Immature natural killer cell (primary cell): ENCODE data around the gene EEF1AKMT2. TPM values are rescaled to one million over a fixed set of nuclear protein-coding genes. Genes with fewer than 3 reads are reported as not detected.
"Not testable (repeated sequence)": the region's sequence is repeated elsewhere in the genome, so short reads cannot be mapped to it uniquely, and the experiment has no call there.

Experiments
- DNase-seq, 3 donors: peaks; one replicate each; pipeline ENCODE4 v3.0.0; 2022; ENCODE audit warnings: mixed read lengths in 1 of 3
- H3K27ac Mint-ChIP-seq, 6 donors: one replicate each; pipeline ENCODE4 v1.8.0; 2020; ENCODE audit warnings: mixed read lengths in 6 of 6, mild to moderate bottlenecking in 5 of 6, inconsistent platforms in 4 of 6, moderate library complexity in 3 of 6
- H3K27me3 Mint-ChIP-seq, 3 donors: one replicate each; pipeline ENCODE4 v1.8.0; 2020 to 2021; ENCODE audit warnings: low read depth in 3 of 3, mild to moderate bottlenecking in 3 of 3, mixed read lengths in 3 of 3, moderate library complexity in 3 of 3, inconsistent platforms in 1 of 3
- H3K36me3 Mint-ChIP-seq, 3 donors: one replicate each; pipeline ENCODE4 v1.8.0; 2020; ENCODE audit warnings: mixed read lengths in 3 of 3, inconsistent platforms in 2 of 3, mild to moderate bottlenecking in 2 of 3
- H3K4me1 Mint-ChIP-seq, 2 donors: one replicate each; pipeline ENCODE4 v1.8.0; 2020; ENCODE audit warnings: inconsistent platforms in 2 of 2, mild to moderate bottlenecking in 2 of 2, mixed read lengths in 2 of 2, moderate library complexity in 1 of 2
- H3K4me3 Mint-ChIP-seq, 5 donors: one replicate each; pipeline ENCODE4 v1.8.0; 2020; ENCODE audit warnings: mild to moderate bottlenecking in 5 of 5, mixed read lengths in 5 of 5, inconsistent platforms in 3 of 5, moderate library complexity in 3 of 5
- H3K9me3 Mint-ChIP-seq, 6 donors: one replicate each; pipeline ENCODE4 v1.8.0; 2020; ENCODE audit warnings: mild to moderate bottlenecking in 6 of 6, mixed read lengths in 6 of 6, inconsistent platforms in 4 of 6, moderate library complexity in 3 of 6
- polyA plus RNA-seq, 3 donors: library from polyadenylated mRNA; unstranded; fragments of 300-500 nt; fragmentation: Illumina TruSeq; gene quantifications; one replicate each; pipeline ENCODE4 v1.2.3, GENCODE V29; 2021

Gene EEF1AKMT2
- polyA plus RNA-seq, 3 donors from 2014 or later: 15.9 to 24.0 (median 18.5) TPM

GRCh38 chr10:124746992-124747391 is 44.7 kb downstream of the EEF1AKMT2 start:
- H3K27me3 Mint-ChIP-seq: peaks cover 8 to 20% (median 18%) of the 10 kb centered on the region in 3 donors
- H3K4me1 Mint-ChIP-seq: peaks cover 22 to 33% of the 10 kb centered on the region in 2 donors
- no peak for DNase-seq
- no peaks in the 10 kb centered on the region for H3K36me3 Mint-ChIP-seq
- no peaks in the 10 kb centered on the region for H3K9me3 Mint-ChIP-seq
- H3K27ac Mint-ChIP-seq: no peak overlapping the region
- H3K4me3 Mint-ChIP-seq: no peak overlapping the region

GRCh38 chr10:124746447-124746846 is 45.2 kb downstream of the EEF1AKMT2 start:
- not testable (repeated sequence) for H3K9me3 Mint-ChIP-seq, H3K36me3 Mint-ChIP-seq, DNase-seq, H3K27ac Mint-ChIP-seq, H3K4me3 Mint-ChIP-seq
- peaks cover 8 to 20% (median 20%) of the 10 kb centered on the region in 3 donors for H3K27me3 Mint-ChIP-seq
- H3K4me1 Mint-ChIP-seq: peaks cover 27 to 38% of the 10 kb centered on the region in 2 donors

- Mint-ChIP-seq H3K27me3 (peaks cover 12 to 27% (median 25%) of the 10 kb centered on the region in 3 donors), H3K27ac (peak overlapping the region; percentile 83 to 95 (median 88)), H3K4me1 (peaks cover 35 to 46% of the 10 kb centered on the region in 2 donors), H3K36me3 (no peaks in the 10 kb centered on the region), H3K9me3 (no peaks in the 10 kb centered on the region), H3K4me3 (peak overlapping the region; percentile 59 to 90 (median 86))
- DNase-seq: peak; percentile 52 to 70 (median 66)
These were observed 46.0 kb downstream of the EEF1AKMT2 start for GRCh38 chr10:124745673-124746072.

- Mint-ChIP-seq H3K4me3 (peak overlapping the region; percentile 75 to 90 (median 86)), H3K36me3 (no peaks in the 10 kb centered on the region), H3K27me3 (peaks cover 12 to 27% (median 25%) of the 10 kb centered on the region in 3 donors), H3K4me1 (peaks cover 39 to 50% of the 10 kb centered on the region in 2 donors), H3K27ac (peak overlapping the region; percentile 83 to 95 (median 88)), H3K9me3 (no peaks in the 10 kb centered on the region)
- DNase-seq: no peak
These were observed 46.4 kb downstream of the EEF1AKMT2 start for GRCh38 chr10:124745252-124745651.

GRCh38 chr10:124744102-124745050 is 47.3 kb downstream of the EEF1AKMT2 start, which contains the start of gene FAM53B:
FAM53B (minus strand) TSS chr10:124744378; CDS start chr10:124706713, 37,665 bp downstream.
- Mint-ChIP-seq H3K27ac (peak within 1 kb of the TSS; percentile 91 to 99 (median 98)), H3K9me3 (no peaks in the 10 kb centered on the region), H3K36me3 (no peaks in the 10 kb centered on the region), H3K4me3 (peak within 1 kb of the TSS; percentile 93 to 99 (median 96)), H3K4me1 (peaks cover 48 to 57% of the 10 kb centered on the region in 2 donors), H3K27me3 (peaks cover 13 to 29% (median 25%) of the 10 kb centered on the region in 3 donors)
- peak; percentile 86 to 88 (median 88) for DNase-seq

- DNase-seq: peak; percentile 43 to 51 (median 50)
- Mint-ChIP-seq H3K4me1 (peaks cover 54 to 60% of the 10 kb centered on the region in 2 donors), H3K27ac (peak overlapping the region; percentile 91 to 99 (median 98)), H3K4me3 (peak overlapping the region; percentile 93 to 99 (median 96)), H3K9me3 (no peaks in the 10 kb centered on the region), H3K27me3 (peaks cover 16 to 34% (median 27%) of the 10 kb centered on the region in 3 donors), H3K36me3 (no peaks in the 10 kb centered on the region)
These were observed 48.2 kb downstream of the EEF1AKMT2 start for GRCh38 chr10:124743191-124744101.

- H3K9me3 Mint-ChIP-seq: no peaks in the 10 kb centered on the region
- H3K27ac Mint-ChIP-seq: peak overlapping the region; percentile 95 to 99 (median 96)
- no peak for DNase-seq
- H3K4me3 Mint-ChIP-seq: peak overlapping the region; percentile 93 to 99 (median 96)
- peaks cover 62 to 68% of the 10 kb centered on the region in 2 donors for H3K4me1 Mint-ChIP-seq
- peaks cover 16 to 38% (median 32%) of the 10 kb centered on the region in 3 donors for H3K27me3 Mint-ChIP-seq
- H3K36me3 Mint-ChIP-seq: no peaks in the 10 kb centered on the region
These were observed 49.1 kb downstream of the EEF1AKMT2 start for GRCh38 chr10:124742413-124743190.

GRCh38 chr10:124741922-124742412 is 49.7 kb downstream of the EEF1AKMT2 start:
- H3K4me1 Mint-ChIP-seq: peaks cover 69 to 74% of the 10 kb centered on the region in 2 donors
- peak overlapping the region; percentile 93 to 99 (median 96) for H3K4me3 Mint-ChIP-seq
- H3K9me3 Mint-ChIP-seq: no peaks in the 10 kb centered on the region
- H3K27me3 Mint-ChIP-seq: peaks cover 16 to 40% (median 32%) of the 10 kb centered on the region in 3 donors
- H3K27ac Mint-ChIP-seq: peak overlapping the region; percentile 95 to 99 (median 96)
- H3K36me3 Mint-ChIP-seq: no peaks in the 10 kb centered on the region
- no peak for DNase-seq

- peak overlapping the region; percentile 95 to 99 (median 96) for H3K27ac Mint-ChIP-seq
- H3K9me3 Mint-ChIP-seq: no peaks in the 10 kb centered on the region
- peaks cover 74 to 80% of the 10 kb centered on the region in 2 donors for H3K4me1 Mint-ChIP-seq
- H3K36me3 Mint-ChIP-seq: no peaks in the 10 kb centered on the region
- H3K27me3 Mint-ChIP-seq: peaks cover 16 to 40% (median 32%) of the 10 kb centered on the region in 3 donors
- peak overlapping the region; percentile 93 to 99 (median 96) for H3K4me3 Mint-ChIP-seq
- DNase-seq: peak; percentile 73 to 79 (median 79)
These were observed 50.3 kb downstream of the EEF1AKMT2 start for GRCh38 chr10:124741281-124741921.

GRCh38 chr10:124740369-124741280 is 51.1 kb downstream of the EEF1AKMT2 start:
- Mint-ChIP-seq H3K4me1 (peaks cover 82 to 85% of the 10 kb centered on the region in 2 donors), H3K27me3 (peaks cover 16 to 40% (median 32%) of the 10 kb centered on the region in 3 donors), H3K27ac (peak overlapping the region; percentile 95 to 99 (median 96)), H3K36me3 (no peaks in the 10 kb centered on the region), H3K9me3 (no peaks in the 10 kb centered on the region), H3K4me3 (peak overlapping the region; percentile 93 to 99 (median 96))
- DNase-seq: no peak

GRCh38 chr10:124739986-124740368 is 51.7 kb downstream of the EEF1AKMT2 start:
- H3K4me3 Mint-ChIP-seq: peak overlapping the region; percentile 93 to 99 (median 96)
- peaks cover 0 to 3% (median 0%) of the 10 kb centered on the region in 3 donors for H3K36me3 Mint-ChIP-seq
- peak overlapping the region; percentile 95 to 99 (median 96) for H3K27ac Mint-ChIP-seq
- DNase-seq: no peak
- no peaks in the 10 kb centered on the region for H3K9me3 Mint-ChIP-seq
- peaks cover 16 to 39% (median 33%) of the 10 kb centered on the region in 3 donors for H3K27me3 Mint-ChIP-seq
- peaks cover 82 to 85% of the 10 kb centered on the region in 2 donors for H3K4me1 Mint-ChIP-seq
